NCI-H460 (cell line): Measurements from ENCODE around the gene TPM1. TPM values are rescaled to one million over a fixed set of nuclear protein-coding genes. Genes with fewer than 3 reads are reported as not detected.
"Not testable (repeated sequence)": the region's sequence is repeated elsewhere in the genome, so short reads cannot be mapped to it uniquely, and the experiment has no call there.

ENCODE experiments used
- DNase-seq: peaks from one replicate; pipeline ENCODE4 v3.0.0-alpha.2; 2016; ENCODE audit warnings: low read depth; ENCODE audit errors: extremely low read depth
- total RNA-seq: library from RNA; depleted of rRNA; stranded (reverse); fragments of >200 nt; shearing (Covaris generic); gene quantifications from 2 replicates; pipeline ENCODE4 v1.2.3, GENCODE V29; 2014

TPM1 gene
- total RNA-seq, 1 experiment from 2014 or later = 36.6 TPM

DNA sequence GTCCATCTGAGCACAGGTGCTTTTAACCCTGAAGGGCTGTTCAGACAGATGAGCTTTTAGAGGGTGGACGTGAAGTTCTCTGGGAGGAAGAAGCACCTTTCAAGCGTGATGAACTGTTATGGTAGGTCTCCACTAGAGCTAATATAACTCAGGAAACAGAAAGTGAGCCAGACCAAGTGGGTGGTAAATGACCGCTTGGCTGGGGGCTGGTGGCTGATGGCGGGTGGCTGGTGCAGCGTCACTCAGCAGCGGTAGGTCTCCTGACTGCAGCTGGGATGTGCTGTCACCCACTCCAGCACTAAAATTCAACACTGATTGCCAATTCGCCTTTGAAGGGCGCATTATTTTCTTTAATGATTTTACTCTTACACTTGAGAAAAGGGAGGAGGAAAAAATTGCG lies 47.9 kb downstream of the TPM1 start:
- no peak for DNase-seq

DNA sequence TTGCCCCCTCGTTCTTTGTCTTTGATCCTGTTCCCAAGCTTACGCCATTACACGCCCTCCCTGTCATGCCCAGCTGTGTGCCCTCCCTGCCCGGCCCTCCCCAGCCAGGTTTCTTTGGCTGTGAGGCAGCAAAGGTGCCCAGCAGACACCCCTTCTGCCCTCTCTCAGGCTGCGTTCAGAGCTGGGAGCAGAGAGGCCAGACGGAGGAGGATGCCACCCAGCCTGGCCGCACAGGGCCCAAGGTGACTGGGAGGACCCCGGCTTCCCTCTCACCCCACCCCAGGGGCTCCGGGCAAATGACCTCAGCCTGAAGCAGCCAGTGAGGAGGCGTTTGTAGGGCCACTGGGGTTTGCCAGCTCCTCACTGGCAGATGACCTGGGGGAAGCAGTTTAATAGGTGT lies 48.3 kb downstream of the TPM1 start:
- DNase-seq = no peak

DNA sequence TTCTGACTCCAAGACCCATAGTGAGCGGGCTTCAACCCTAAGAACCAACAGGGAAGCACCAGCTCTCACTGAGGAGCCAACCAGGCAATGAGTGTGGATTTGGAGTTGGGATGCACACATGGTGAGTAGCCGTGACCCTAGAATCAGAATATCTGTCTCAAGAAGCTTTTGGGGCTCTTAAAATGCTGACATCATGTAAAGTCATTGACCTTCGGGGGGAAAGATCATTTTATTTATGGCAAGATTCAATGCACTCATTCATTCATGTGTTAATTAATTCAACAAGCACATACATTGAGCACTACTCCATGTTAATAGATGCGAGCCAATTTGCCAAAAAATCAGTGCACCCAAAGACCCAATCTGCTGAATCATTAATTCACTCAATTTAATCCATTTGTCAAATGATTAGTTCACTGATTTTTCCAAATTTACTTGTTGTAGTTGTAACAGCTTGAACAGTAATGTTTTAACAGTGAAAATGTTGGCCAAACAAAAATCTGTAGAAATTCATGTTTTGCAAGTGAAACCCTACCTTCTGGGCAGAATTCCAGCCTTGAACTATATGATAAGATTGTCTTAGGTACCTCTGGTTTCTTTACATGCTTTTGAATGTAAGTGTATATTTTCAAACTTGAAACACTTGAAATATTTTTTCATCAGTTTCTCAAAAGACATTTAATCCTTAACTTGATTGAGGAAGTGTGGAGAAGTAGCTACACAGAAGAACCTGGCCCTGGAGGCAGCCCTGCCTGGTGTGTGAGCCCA lies 49.3 kb downstream of the TPM1 start:
- DNase-seq = no peak

DNA sequence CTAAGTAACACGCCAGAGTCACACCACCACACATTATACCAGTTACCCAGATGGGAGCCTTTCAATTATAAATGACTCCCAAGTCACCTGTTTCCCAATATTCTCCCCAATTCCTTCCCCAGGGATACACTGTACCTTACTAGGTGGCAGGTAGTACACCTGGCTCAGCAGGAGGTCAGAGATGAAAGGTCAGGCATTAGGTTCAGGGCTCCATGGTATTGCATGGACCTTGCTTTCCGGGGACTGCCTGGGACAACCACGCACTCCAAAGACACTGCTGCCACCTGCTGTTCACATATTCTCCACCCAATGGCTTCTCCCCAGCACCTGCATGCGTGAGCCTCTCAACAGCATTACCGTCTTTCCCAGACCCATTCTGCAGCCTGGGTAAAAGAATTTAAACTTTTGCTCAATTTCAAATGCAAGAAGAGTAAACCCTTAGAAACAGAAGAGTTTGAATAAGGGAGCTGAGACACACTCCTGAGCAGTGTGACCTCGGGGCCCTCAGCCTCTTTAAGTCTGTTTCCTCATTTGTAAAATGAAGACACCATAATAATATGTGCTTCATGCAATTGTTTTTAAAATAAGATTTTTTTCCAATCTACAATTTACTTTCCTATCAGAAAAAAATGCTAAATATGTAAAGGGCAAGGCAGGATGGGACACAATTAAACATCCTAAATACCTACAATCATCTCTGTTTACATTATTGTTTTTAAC lies 51.1 kb downstream of the TPM1 start:
- DNase-seq = peak; percentile 72

DNA sequence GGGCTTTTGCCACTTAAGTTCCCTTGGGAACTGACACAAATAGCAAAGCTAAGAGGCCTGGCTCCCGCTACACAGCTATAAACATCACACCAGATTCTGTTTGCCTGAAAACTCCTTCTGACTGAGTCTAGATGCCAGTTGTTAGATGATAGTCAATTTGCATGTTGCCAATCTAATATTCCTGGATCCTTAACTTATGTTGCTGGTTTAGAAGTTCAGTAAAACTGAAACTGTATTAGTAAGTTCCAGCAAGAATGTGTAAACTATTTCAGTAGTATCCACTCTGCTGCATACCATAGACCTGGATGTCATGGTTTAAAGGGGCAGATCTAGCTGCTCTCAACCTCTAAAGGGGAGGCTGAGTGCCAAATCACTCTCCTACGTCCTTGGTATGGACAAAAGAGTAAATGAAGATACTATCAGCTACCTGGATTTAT lies 52.0 kb downstream of the TPM1 start:
- no peak for DNase-seq

DNA sequence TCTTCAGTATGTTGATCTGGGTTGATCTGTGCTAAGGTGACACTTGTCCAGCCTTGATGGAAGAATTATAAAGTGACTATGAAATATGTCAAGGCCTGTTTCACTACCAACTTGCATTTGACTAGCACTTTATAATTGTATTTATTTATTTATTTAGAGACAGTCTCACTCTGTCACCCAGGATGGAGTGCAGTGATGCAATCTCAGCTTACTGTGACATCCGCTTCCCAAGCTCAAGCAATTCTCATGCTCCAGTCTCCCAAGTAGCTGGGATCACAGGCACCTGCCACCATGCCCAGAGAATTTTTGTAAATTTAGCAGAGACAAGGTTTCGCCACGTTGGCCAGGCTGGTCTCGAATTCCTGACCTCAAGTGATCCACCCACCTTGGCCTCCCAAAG lies 53.6 kb downstream of the TPM1 start:
- DNase-seq = no peak

DNA sequence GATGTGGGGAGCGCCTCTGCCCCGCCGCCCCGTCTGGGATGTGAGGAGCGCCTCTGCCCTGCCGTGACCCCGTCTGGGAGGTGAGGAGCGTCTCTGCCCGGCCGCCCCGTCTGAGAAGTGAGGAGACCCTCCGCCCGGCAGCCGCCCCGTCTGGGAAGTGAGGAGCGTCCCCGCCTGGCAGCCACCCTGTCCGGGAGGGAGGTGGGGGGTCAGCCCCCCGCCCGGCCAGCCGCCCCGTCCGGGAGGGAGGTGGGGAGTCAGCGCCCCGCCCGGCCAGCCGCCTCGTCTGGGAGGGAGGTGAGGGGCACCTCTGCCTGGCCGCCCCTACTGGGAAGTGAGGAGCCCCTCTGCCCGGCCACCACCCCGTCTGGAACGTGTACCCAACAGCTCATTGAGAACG lies 56.4 kb downstream of the TPM1 start:
- not testable (repeated sequence) for DNase-seq

DNA sequence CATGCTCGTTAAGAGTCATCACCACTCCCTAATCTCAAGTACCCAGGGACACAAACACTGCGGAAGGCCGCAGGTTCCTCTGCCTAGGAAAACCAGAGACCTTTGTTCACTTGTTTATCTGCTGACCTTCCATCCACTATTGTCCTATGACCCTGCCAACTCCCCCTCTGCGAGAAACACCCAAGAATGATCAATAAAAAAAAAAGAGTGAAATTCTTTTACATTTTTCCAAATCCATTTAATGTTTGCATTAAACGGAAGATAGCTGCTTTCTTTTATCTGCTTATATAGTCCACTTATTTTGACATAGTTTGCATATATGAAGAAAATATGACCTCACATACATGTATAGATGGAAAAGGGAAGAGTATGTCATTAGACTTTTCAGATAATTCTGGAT lies 57.0 kb downstream of the TPM1 start:
- not testable (repeated sequence) for DNase-seq

DNA sequence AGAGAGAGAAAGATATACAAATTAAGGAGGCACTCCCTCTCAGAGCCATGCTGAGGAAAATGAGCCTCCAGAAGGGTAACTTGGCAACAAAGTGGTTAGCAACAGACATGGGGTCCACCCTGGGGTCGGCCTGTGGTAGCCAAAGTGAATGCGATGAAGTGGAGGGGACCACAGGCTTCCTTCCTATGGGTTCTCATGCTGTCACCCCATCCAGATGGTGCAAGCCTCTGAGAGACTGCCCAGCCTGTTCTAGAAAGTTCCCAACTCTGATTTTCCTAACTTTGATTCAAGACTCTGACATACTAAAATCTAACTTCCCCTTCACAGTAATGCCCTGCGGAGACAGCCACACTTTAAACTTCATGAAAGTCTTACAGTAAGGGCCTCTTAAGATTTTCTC lies 60.9 kb downstream of the TPM1 start:
- no peak for DNase-seq

DNA sequence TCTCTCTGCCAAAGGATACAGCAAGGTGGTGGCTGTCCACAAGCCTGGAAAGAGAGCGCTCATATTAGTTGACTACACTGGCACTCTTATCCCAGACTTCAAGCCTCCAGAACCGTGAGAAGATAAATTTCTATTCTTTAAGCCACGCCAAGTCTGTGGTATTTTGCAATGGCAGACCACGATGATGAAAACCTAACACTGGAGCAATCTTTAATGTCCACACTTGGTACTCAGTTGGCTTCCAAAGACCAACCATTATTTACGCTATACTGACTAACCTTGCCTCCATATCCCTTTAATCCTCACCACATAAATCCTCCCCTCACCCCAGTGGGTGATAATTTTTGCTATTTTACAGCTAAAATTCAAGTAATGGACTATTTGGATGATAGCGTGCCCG lies 62.2 kb downstream of the TPM1 start:
- DNase-seq = no peak

DNA sequence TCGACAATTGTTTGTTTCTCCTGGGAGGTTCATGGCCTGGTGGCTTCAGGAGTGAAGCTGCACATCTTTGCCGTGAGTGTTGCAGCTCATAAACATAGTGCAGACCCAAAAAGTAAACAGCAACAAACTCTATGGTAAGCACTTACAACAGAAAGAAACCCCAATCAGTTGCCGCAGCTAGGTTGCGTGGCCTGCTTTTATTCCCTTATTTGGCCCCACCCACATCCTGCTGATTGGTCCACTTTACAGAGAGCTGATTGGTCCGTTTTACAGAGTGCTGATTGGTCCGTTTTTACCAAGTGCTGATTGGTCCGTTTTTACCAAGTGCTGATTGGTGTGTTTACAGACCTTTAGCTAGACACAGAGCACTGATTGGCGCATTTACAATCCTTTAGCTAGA lies 62.8 kb downstream of the TPM1 start:
- not testable (repeated sequence) for DNase-seq

DNA sequence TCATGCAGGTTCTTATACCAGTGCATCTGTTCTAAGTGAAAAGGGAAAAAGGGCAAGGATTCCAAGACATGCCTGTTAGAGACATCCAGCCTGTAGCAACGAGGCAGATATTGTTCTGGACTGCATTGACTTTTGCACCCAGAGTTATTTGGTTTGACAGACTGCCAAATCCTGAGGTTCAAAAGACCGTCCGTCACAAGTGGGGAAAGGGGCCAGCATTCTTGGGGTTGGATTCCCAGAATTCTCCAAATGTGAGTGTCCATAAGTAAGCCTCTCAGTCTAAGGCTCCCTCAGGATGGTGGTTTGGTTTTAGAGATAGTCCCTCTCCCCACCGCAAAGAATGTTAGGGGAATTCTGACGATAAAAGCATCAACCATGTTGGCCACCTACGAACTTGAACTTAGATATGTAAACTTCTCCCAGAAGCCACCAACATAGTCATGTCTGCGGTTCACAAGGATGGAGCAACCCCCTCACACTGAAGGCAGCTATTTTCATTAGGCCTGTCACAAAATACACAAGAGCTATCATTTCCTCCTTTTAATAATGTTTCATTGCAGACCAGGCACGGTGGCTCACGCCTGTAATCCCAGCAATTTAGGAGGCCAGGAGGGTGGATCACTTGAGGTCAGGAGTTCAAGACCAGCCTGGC lies 65.5 kb downstream of the TPM1 start:
- no peak for DNase-seq

DNA sequence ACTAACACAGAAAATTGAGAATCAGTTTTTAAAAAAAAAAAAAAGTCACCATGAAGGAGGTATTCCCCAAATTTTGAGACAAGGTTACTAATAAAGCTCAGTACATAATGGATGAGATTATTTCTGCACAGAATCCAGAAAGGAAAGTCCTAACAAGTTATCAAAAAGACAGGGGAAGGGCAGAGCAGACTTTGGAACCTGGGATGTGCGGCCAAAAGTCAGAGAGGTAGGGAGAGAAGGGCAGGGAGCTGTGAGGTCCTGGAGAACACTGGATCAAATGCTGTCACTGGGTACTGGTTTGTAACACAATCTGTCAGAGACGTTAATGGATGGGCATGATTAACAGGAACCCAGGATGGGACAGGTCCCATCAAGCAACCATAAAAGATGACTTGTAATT lies 67.0 kb downstream of the TPM1 start:
- DNase-seq = no peak

DNA sequence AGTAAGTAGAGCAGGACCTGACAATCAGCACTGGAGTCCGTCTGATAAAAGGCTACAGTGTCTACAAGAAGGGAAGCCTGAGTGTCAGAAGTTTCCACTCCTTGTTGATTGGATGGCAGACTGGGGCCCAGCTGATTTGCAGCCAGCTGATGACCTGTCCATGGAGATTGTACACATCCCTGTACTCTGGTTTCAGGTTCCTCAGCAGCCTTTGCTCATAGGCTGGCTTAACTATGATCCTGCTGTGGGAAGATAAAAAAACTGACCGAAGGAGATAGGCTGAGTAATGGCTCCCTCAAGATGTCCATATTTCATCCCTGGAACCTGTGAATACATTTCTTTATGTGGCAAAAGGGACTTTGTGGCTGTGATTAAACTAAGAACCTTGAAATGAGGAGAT lies 67.4 kb downstream of the TPM1 start:
- no peak for DNase-seq

DNA sequence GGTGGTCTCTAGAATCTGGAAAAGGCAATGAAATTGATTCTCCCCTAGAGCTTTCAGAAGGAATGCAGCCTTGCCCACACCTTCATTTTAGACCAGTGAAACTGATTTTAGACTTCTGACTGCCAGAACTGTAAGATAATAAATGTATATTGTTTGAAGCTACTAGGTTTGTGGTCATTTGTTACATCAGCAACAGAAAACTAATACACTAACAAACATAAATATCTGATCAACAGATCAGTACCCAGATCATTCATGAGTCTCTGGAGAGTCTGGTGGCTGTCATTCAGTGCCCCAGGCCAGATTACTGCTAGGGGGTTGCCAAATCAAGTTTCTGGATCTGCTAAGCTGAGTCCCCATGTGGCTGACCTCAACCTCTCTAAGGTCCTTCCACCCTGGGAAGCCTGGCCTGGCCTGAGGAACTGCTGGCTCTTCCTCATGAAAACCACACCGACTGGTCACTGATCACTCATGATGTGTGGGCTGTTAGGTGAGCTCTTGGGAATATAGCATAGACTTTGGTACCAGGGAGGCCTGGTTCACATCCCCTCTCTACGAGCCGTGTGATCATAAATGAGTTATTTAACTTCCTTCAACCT lies 68.0 kb downstream of the TPM1 start:
- DNase-seq = no peak

DNA sequence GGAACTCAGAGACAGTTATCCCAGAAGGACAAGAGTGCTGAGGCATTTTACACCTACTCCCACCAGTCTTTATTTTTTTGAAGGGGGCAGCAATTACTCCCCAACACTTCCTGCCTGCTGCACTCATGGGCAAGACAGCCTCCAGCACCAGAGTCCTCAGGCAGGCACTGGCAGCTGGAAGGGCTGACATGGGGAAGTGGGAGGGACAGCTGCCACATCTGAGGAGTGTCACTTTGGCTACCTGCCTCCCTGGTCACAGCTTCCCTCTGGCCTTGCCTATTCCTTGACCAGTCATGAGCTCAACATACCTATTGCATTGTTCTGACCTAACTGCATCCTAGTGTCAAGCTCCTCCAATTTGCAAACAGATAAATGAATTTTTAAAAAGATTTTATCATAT lies 68.9 kb downstream of the TPM1 start:
- DNase-seq = no peak

DNA sequence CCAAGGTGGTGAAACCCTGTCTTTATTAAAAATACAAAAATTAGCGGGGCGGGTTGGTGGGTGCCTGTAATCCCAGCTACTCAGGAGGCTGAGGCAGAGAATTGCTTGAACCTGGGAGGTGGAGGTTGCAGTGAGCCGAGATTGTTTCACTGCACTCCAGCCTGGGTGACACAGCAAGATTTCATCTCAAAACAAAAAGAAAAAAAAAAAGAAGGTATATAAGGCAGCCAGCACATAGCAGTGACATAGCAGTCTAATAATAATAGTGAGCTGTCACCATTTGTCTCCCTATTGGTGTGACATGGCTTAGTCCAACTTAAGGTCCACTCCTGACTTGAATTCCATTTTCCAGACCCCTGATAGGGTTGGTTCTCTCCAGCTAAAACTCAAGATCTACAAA lies 70.3 kb downstream of the TPM1 start:
- no peak for DNase-seq

DNA sequence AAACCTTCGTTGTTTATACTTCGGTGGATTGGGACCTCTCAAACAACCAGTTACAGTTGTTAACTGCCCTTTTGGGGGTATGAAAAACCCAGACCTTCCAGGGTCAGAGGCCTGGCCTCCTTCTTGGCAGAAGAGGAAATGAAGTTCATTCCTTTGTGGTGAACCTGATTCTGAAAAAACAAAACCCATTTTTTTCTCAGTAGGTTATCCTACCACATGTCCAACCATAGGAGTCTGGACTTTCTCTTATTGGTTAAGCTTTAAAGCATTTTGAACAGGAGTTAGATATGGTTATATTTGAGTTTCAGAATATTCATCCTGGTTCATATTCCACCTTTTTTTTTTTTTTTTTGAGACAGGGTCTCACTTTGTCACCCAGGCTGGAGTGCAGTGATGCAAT lies 71.9 kb downstream of the TPM1 start:
- no peak for DNase-seq
